ENCODE measurements around the gene CTNNA1. TPM values are rescaled to one million over a fixed set of nuclear protein-coding genes. Genes with fewer than 3 reads are reported as not detected.

Gene CTNNA1
- total RNA-seq, 2 experiments from 2014 or later: 34.4 to 38.6 TPM

- no peaks in the 10 kb centered on the region for H3K9me3 Mint-ChIP-seq
These were observed 189.6 kb downstream of the CTNNA1 start for GRCh38 chr5:138942861-138943260.

GRCh38 chr5:138943599-138944173 lies 190.5 kb downstream of the CTNNA1 start:
- Mint-ChIP-seq H3K9me3 (no peaks in the 10 kb centered on the region), H3K4me3 (no peak overlapping the region), H3K4me1 (peaks cover 8% of the 10 kb centered on the region), H3K36me3 (ENCODE audit: low read depth) (no peaks in the 10 kb centered on the region), H3K27me3 (no peaks in the 10 kb centered on the region), H3K27ac (no peak overlapping the region)
- POLR2A ChIA-PET: no interaction called here
- no peak for DNase-seq
- CTCF ChIA-PET: interaction anchor here (1.2 kb wide), 1 partner anchor 24 kb away, joined by 3 read pairs; no protein-coding TSS in a partner anchor

More at GRCh38 chr5:138942861-138943260, 189.6 kb downstream of the CTNNA1 start:
- Mint-ChIP-seq H3K4me1 (peaks cover 11% of the 10 kb centered on the region), H3K36me3 (ENCODE audit: low read depth) (no peaks in the 10 kb centered on the region), H3K27ac (no peak overlapping the region), H3K4me3 (no peak overlapping the region), H3K27me3 (no peaks in the 10 kb centered on the region)
- POLR2A ChIA-PET: no interaction called here
- CTCF ChIA-PET: interaction anchor here (0.9 to 1.2 kb wide), 2 partner anchors 19 to 25 kb away, joined by 3 read pairs; no protein-coding TSS in a partner anchor
- DNase-seq: no peak

- Mint-ChIP-seq H3K27me3 (no peaks in the 10 kb centered on the region), H3K4me3 (no peak overlapping the region), H3K27ac (no peak overlapping the region), H3K36me3 (ENCODE audit: low read depth) (no peaks in the 10 kb centered on the region), H3K4me1 (peaks cover 4% of the 10 kb centered on the region), H3K9me3 (no peaks in the 10 kb centered on the region)
- POLR2A ChIA-PET: no interaction called here
- no peak for DNase-seq
- CTCF ChIA-PET: no interaction called here
These were observed 191.5 kb downstream of the CTNNA1 start for GRCh38 chr5:138944527-138945322.

GRCh38 chr5:138945421-138946240 lies 192.4 kb downstream of the CTNNA1 start:
- no peak overlapping the region for H3K27ac Mint-ChIP-seq
- H3K9me3 Mint-ChIP-seq: no peaks in the 10 kb centered on the region
- ChIA-PET CTCF (interaction anchor here (0.8 to 1.7 kb wide), 2 partner anchors 9 to 17 kb away, joined by 3 read pairs; no protein-coding TSS in a partner anchor), POLR2A (no interaction called here)
- H3K4me1 Mint-ChIP-seq: peaks cover 4% of the 10 kb centered on the region
- no peak for DNase-seq
- no peaks in the 10 kb centered on the region for H3K27me3 Mint-ChIP-seq
- no peak overlapping the region for H3K4me3 Mint-ChIP-seq
- H3K36me3 Mint-ChIP-seq (ENCODE audit: low read depth): no peaks in the 10 kb centered on the region

- POLR2A ChIA-PET: no interaction called here
These were observed 193.0 kb downstream of the CTNNA1 start for GRCh38 chr5:138946241-138946623.

GRCh38 chr5:138946831-138947560 lies 193.8 kb downstream of the CTNNA1 start:
- CTCF ChIA-PET: interaction anchor here (0.5 to 1.7 kb wide), 3 partner anchors 8 to 17 kb away, joined by 3 to 4 read pairs (median 3); no protein-coding TSS in a partner anchor

More at GRCh38 chr5:138946241-138946623, 193.0 kb downstream of the CTNNA1 start:
- H3K4me3 Mint-ChIP-seq: no peak overlapping the region
- CTCF ChIA-PET: interaction anchor here (0.8 to 1.7 kb wide), 2 partner anchors 9 to 17 kb away, joined by 3 read pairs; no protein-coding TSS in a partner anchor
- no peak overlapping the region for H3K27ac Mint-ChIP-seq
- no peaks in the 10 kb centered on the region for H3K4me1 Mint-ChIP-seq
- no peaks in the 10 kb centered on the region for H3K36me3 Mint-ChIP-seq (ENCODE audit: low read depth)
- DNase-seq: no peak
- no peaks in the 10 kb centered on the region for H3K27me3 Mint-ChIP-seq
- no peaks in the 10 kb centered on the region for H3K9me3 Mint-ChIP-seq

GRCh38 chr5:138947780-138948179 lies 194.6 kb downstream of the CTNNA1 start:
- no peak for DNase-seq
- H3K36me3 Mint-ChIP-seq (ENCODE audit: low read depth): no peaks in the 10 kb centered on the region
- no peak overlapping the region for H3K27ac Mint-ChIP-seq
- H3K27me3 Mint-ChIP-seq: no peaks in the 10 kb centered on the region
- peaks cover 5% of the 10 kb centered on the region for H3K4me1 Mint-ChIP-seq
- CTCF ChIA-PET: interaction anchor here (0.5 to 1.2 kb wide), 3 partner anchors 10 to 16 kb away, joined by 3 to 4 read pairs (median 4); no protein-coding TSS in a partner anchor
- no peaks in the 10 kb centered on the region for H3K9me3 Mint-ChIP-seq
- no peak overlapping the region for H3K4me3 Mint-ChIP-seq
- POLR2A ChIA-PET: no interaction called here

More at GRCh38 chr5:138946831-138947560, 193.8 kb downstream of the CTNNA1 start:
- H3K4me1 Mint-ChIP-seq: no peaks in the 10 kb centered on the region
- no peaks in the 10 kb centered on the region for H3K9me3 Mint-ChIP-seq
- no peak for DNase-seq
- no peaks in the 10 kb centered on the region for H3K36me3 Mint-ChIP-seq (ENCODE audit: low read depth)
- no peak overlapping the region for H3K27ac Mint-ChIP-seq
- no peak overlapping the region for H3K4me3 Mint-ChIP-seq
- POLR2A ChIA-PET: no interaction called here
- H3K27me3 Mint-ChIP-seq: no peaks in the 10 kb centered on the region

- POLR2A ChIA-PET: no interaction called here
- Mint-ChIP-seq H3K9me3 (no peaks in the 10 kb centered on the region), H3K27ac (peak overlapping the region; percentile 3), H3K4me1 (peaks cover 13% of the 10 kb centered on the region), H3K4me3 (no peak overlapping the region), H3K36me3 (ENCODE audit: low read depth) (no peaks in the 10 kb centered on the region), H3K27me3 (no peaks in the 10 kb centered on the region)
- DNase-seq: no peak
- CTCF ChIA-PET: interaction anchor here (0.6 to 1.2 kb wide), 4 partner anchors 13 to 356 kb away, joined by 3 to 4 read pairs (median 3); no protein-coding TSS in a partner anchor
These were observed 195.4 kb downstream of the CTNNA1 start for GRCh38 chr5:138948471-138949222.

- ChIA-PET CTCF (interaction anchor here (0.6 to 1.2 kb wide), 3 partner anchors 122 to 356 kb away, joined by 3 read pairs; no protein-coding TSS in a partner anchor), POLR2A (no interaction called here)
- H3K27ac Mint-ChIP-seq: no peak overlapping the region
- peaks cover 18% of the 10 kb centered on the region for H3K4me1 Mint-ChIP-seq
- no peak overlapping the region for H3K4me3 Mint-ChIP-seq
- no peaks in the 10 kb centered on the region for H3K9me3 Mint-ChIP-seq
- H3K36me3 Mint-ChIP-seq (ENCODE audit: low read depth): no peaks in the 10 kb centered on the region
- H3K27me3 Mint-ChIP-seq: no peaks in the 10 kb centered on the region
- DNase-seq: no peak
These were observed 196.0 kb downstream of the CTNNA1 start for GRCh38 chr5:138949223-138949574.

GRCh38 chr5:138949988-138950387 lies 196.8 kb downstream of the CTNNA1 start:
- Mint-ChIP-seq H3K27ac (no peak overlapping the region), H3K4me3 (no peak overlapping the region), H3K4me1 (peaks cover 18% of the 10 kb centered on the region), H3K36me3 (ENCODE audit: low read depth) (no peaks in the 10 kb centered on the region), H3K9me3 (no peaks in the 10 kb centered on the region), H3K27me3 (no peaks in the 10 kb centered on the region)
- ChIA-PET POLR2A (no interaction called here), CTCF (no interaction called here)
- no peak for DNase-seq

- Mint-ChIP-seq H3K27ac (no peak overlapping the region), H3K27me3 (no peaks in the 10 kb centered on the region), H3K4me3 (no peak overlapping the region), H3K4me1 (peaks cover 18% of the 10 kb centered on the region), H3K36me3 (ENCODE audit: low read depth) (no peaks in the 10 kb centered on the region), H3K9me3 (no peaks in the 10 kb centered on the region)
- ChIA-PET POLR2A (no interaction called here), CTCF (no interaction called here)
- no peak for DNase-seq
These were observed 197.3 kb downstream of the CTNNA1 start for GRCh38 chr5:138950421-138951031.

Data from activated CD4-positive, alpha-beta T cell treated with anti-CD3 and anti-CD28 coated beads, Interleukin-2, amount 10 ng/mL, durations not matched to agents 7 days and 5 days (primary cell).